Thyroid gland (tissue), 4 donors: Measurements from ENCODE around the gene OR52W1. TPM values are rescaled to one million over a fixed set of nuclear protein-coding genes. Genes with fewer than 3 reads are reported as not detected.

Experiments used
- DNase-seq, 2 donors: peaks; one replicate each; pipeline ENCODE4 v3.0.0-alpha.2; 2019
- H3K27ac ChIP-seq, 3 donors: fragments of 200-600 bp; sonication (generic); 1 replicate in 2 of 3; 2 replicates in 1 of 3; pipeline ENCODE4 v1.5.1; 2016 to 2019; ENCODE audit warnings: mild to moderate bottlenecking in 1 of 3, moderate library complexity in 1 of 3
- H3K27me3 ChIP-seq: fragments of 200-600 bp; sonication (generic); one replicate; pipeline ENCODE4 v1.5.1; 2019
- H3K36me3 ChIP-seq, 2 donors: fragments of 200-600 bp; sonication (generic); one replicate each; pipeline ENCODE4 v1.5.1; 2016 to 2019
- H3K4me1 ChIP-seq, 2 donors: fragments of 200-600 bp; sonication (generic); one replicate each; pipeline ENCODE4 v1.5.1; 2017 to 2019
- H3K4me3 ChIP-seq, 3 donors: fragments of 200-600 bp; sonication (generic); replicated peaks in 1 of 3; 1 replicate in 2 of 3; 2 replicates in 1 of 3; pipeline ENCODE4 v1.5.1; 2016; ENCODE audit warnings: mild to moderate bottlenecking in 1 of 3
- H3K9me3 ChIP-seq: fragments of 200-600 bp; sonication (generic); one replicate; pipeline ENCODE4 v1.5.1; 2017
- CTCF ChIP-seq, 6 experiments: fragments of 200-600 bp in 3 of 6; fragments of 450-650 bp in 3 of 6; sonication (generic) in 3 of 6; IDR thresholded peaks; one replicate each; pipeline ENCODE4 v1.5.1; 2016 to 2019; ENCODE audit warnings: antibody characterized with exemption in 6 of 6, mild to moderate bottlenecking in 2 of 6, inconsistent platforms in 1 of 6, moderate library complexity in 1 of 6
- POLR2A ChIP-seq, 2 donors: fragments of 450-650 bp; IDR thresholded peaks; one replicate each; pipeline ENCODE4 v1.6.1; 2017; ENCODE audit warnings: antibody characterized with exemption in 2 of 2, mild to moderate bottlenecking in 2 of 2, moderate library complexity in 1 of 2
- WGBS, 2 donors: methylation state at CpG; one replicate each; pipeline ENCODE4 v1.1.5; 2017; 5-methylcytosine and 5-hydroxymethylcytosine counted together
- intact Hi-C: fragments of 100-400 bp; cut with DNase I; formaldehyde crosslinking; loops from one replicate; pipeline ENCODE4 v1.15.1; 2023
- total RNA-seq, 4 donors: library from RNA; depleted of rRNA; stranded (reverse); fragments of >200 nt; gene quantifications; one replicate each; pipeline ENCODE4 v1.2.3, GENCODE V29; 2016

Gene OR52W1
- not detected for total RNA-seq

- DNase-seq: no peak
- intact Hi-C loops: no loop called here
- Histone ChIP-seq H3K27ac (no peak within 1 kb of the TSS), H3K4me3 (no peak within 1 kb of the TSS), H3K4me1 (no peaks in the 10 kb centered on the region), H3K27me3 (no peaks in the 10 kb centered on the region), H3K9me3 (no peaks in the 10 kb centered on the region), H3K36me3 (no peaks in the 10 kb centered on the region)
- WGBS, 2 donors: 98 to 100% methylated on average over 3 to 5 of the region's 5 CpGs
- TF ChIP-seq CTCF (IDR thresholded peaks at IDR 0.05) (no peak), POLR2A (IDR thresholded peaks at IDR 0.05) (no peak)
Observed at GRCh38 chr11:6199174-6199810, at the start of gene OR52W1. OR52W1 (plus strand) TSS chr11:6199224; CDS start chr11:6199224, 0 bp downstream.

GRCh38 chr11:6151117-6151516 is 47.9 kb upstream of the OR52W1 start:
- WGBS, 2 donors: 50 to 59% methylated on average over 1 of the region's 1 CpG
- Histone ChIP-seq H3K27me3 (no peaks in the 10 kb centered on the region), H3K4me3 (no peak overlapping the region), H3K27ac (no peak overlapping the region), H3K4me1 (no peaks in the 10 kb centered on the region), H3K36me3 (no peaks in the 10 kb centered on the region), H3K9me3 (no peaks in the 10 kb centered on the region)
- no peak for TF ChIP-seq CTCF (IDR thresholded peaks at IDR 0.05)
- no peak for TF ChIP-seq POLR2A (IDR thresholded peaks at IDR 0.05)
- DNase-seq: no peak
- intact Hi-C loops: no loop called here

GRCh38 chr11:6152126-6152525 is 46.9 kb upstream of the OR52W1 start:
- 75 to 91% methylated on average over 2 of the region's 2 CpGs for WGBS, 2 donors
- no peaks in the 10 kb centered on the region for H3K36me3 ChIP-seq
- H3K4me3 ChIP-seq: no peak overlapping the region
- H3K9me3 ChIP-seq: no peaks in the 10 kb centered on the region
- DNase-seq: no peak
- H3K27ac ChIP-seq: no peak overlapping the region
- no peak for TF ChIP-seq CTCF (IDR thresholded peaks at IDR 0.05)
- TF ChIP-seq POLR2A (IDR thresholded peaks at IDR 0.05): no peak
- intact Hi-C loops: no loop called here
- no peaks in the 10 kb centered on the region for H3K27me3 ChIP-seq
- no peaks in the 10 kb centered on the region for H3K4me1 ChIP-seq

GRCh38 chr11:6156628-6157359 is 42.2 kb upstream of the OR52W1 start:
- H3K4me3 ChIP-seq: no peak overlapping the region
- intact Hi-C loops: no loop called here
- DNase-seq: no peak
- H3K36me3 ChIP-seq: no peaks in the 10 kb centered on the region
- H3K27ac ChIP-seq: no peak overlapping the region
- 71 to 74% methylated on average over 7 of the region's 7 CpGs for WGBS, 2 donors
- TF ChIP-seq CTCF (IDR thresholded peaks at IDR 0.05) (no peak), POLR2A (IDR thresholded peaks at IDR 0.05) (no peak)
- no peaks in the 10 kb centered on the region for H3K27me3 ChIP-seq
- no peaks in the 10 kb centered on the region for H3K9me3 ChIP-seq
- no peaks in the 10 kb centered on the region for H3K4me1 ChIP-seq

GRCh38 chr11:6170226-6170625 is 28.8 kb upstream of the OR52W1 start, which contains the start of gene OR52B2:
OR52B2 (minus strand) TSS chr11:6170326; CDS start chr11:6170326, 0 bp downstream.
- H3K9me3 ChIP-seq: no peaks in the 10 kb centered on the region
- DNase-seq: no peak
- H3K27me3 ChIP-seq: no peaks in the 10 kb centered on the region
- H3K4me3 ChIP-seq: no peak within 1 kb of the TSS
- 83 to 88% methylated on average over 1 of the region's 1 CpG for WGBS, 2 donors
- no peaks in the 10 kb centered on the region for H3K36me3 ChIP-seq
- H3K27ac ChIP-seq: no peak within 1 kb of the TSS
- intact Hi-C loops: no loop called here
- H3K4me1 ChIP-seq: no peaks in the 10 kb centered on the region
- TF ChIP-seq POLR2A (IDR thresholded peaks at IDR 0.05): no peak
- TF ChIP-seq CTCF (IDR thresholded peaks at IDR 0.05): no peak
